Measurements from ENCODE around the gene CAMTA1.

The CAMTA1 gene

DNA sequence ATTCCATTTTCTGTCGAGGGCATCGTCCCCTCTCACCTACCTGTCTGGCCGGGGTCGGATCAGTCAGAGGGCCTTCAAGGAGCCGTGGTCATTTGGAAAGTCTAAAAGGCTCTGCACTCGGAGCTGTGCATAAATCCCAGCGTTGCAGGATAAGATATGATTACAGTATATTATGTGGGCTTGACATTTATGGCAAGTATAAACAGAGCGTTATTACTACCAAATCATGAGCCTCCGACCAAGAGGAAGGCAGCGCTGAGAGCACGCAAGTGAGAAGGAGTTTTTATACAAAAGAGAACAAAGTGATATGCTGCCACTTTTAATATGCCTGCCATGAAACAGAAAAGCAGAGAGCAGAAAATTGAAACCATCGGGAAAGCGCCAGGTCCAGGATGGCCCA lies 566.4 kb downstream of the CAMTA1 start:
- no peak for DNase-seq (ENCODE audit: low read depth in 3 of 3, low spot score in 1 of 3)

DNA sequence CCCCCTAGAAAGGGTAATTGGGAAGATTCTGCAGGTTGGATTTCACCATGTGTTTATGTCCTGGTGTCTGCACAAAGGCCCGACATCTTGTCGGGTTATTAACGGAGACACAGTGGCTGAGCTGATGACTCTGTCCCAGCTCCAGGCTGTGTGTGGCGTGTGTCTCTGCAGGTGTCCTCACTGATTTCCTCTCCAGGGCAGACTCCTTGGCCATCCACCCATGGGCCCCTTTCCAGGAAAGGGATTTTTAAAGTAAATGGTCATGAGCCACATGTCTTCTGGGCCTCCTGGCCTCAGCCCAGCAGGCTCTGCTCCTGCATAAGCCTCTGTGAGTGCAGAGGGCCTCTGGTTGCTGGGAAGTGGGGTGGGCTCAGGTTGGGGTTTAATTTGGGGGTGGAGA lies 567.1 kb downstream of the CAMTA1 start:
- DNase-seq (ENCODE audit: low read depth in 3 of 3, low spot score in 1 of 3): no peak

DNA sequence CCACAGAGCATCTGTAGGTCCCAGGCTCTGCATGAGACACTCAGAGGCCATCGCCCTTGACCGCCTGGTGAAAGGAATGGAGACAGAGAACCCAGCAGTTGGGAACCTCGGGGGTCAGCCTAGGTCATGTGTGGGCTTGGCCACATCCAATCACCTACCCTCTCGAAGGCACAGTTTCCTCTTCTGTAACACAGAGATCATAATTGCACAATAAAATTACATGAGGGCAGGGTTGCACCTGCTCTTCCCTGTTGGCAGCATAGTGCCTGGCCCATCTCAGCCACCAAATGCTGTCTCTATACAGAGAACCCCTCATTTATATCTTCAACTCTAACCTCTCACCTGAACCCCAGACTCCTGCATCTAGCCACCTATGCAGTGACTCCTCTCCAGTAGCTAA lies 567.7 kb downstream of the CAMTA1 start:
- no peak for DNase-seq (ENCODE audit: low read depth in 3 of 3, low spot score in 1 of 3)

DNA sequence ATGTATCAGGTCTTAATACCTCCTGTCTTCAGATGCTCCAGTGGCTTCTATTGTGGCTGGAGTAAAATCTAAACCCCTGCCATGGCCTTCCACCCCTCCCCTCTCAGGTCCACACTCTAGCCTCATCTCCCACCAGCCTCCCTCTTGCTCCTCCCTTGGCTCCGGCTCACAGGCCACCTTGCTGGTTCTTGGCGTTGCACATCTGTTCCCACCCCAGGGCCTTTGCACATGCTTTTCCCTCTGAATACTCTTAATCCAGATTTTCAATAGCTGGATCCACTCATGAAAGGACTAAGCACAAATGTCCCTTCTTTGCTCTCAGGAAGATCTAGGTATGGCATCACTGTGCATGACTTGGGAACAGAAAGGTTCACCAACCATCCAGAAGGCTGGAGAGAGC lies 570.4 kb downstream of the CAMTA1 start:
- DNase-seq (ENCODE audit: low read depth in 3 of 3, low spot score in 1 of 3): no peak

DNA sequence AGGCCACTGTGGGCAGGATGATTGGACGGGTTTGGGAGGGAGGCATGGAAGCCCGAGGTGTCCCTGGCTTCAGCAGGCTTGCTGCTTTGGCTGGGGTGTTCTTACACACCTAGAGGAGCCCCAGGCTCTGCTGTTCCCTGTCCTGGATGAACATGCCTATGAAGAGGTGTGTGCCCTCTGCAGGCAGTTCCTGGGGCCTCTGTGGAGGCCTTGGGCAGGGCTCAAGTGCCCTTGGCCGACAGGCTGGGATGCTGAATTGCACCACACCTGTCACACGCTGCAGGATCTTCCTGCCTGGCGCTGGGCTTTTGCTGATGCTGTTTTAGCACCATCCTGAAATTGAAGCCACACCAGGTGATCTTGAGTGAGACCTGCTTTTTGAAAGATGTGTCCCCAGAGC lies 570.8 kb downstream of the CAMTA1 start:
- DNase-seq (ENCODE audit: low read depth in 3 of 3, low spot score in 1 of 3): no peak

DNA sequence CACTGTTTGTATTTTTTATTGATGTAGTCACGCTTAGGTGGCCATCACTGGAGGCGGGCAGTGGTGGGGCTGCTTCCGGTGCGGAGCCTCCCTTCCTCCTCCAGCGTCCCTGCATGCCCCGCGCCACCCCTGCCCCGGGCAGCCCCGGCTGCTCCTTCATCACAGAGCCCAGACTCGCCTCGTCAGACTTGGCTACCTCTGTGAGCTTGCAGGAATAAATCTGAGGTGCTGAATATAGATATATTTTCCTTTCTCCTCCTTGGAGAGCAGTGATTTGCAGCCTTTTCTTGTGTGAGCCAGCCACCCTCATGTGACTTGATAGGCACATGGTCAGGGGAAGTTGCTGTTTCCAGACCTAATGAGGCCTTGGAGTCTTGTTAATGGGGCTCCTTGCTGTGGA lies 573.2 kb downstream of the CAMTA1 start:
- no peak for DNase-seq (ENCODE audit: low read depth in 3 of 3, low spot score in 1 of 3)

DNA sequence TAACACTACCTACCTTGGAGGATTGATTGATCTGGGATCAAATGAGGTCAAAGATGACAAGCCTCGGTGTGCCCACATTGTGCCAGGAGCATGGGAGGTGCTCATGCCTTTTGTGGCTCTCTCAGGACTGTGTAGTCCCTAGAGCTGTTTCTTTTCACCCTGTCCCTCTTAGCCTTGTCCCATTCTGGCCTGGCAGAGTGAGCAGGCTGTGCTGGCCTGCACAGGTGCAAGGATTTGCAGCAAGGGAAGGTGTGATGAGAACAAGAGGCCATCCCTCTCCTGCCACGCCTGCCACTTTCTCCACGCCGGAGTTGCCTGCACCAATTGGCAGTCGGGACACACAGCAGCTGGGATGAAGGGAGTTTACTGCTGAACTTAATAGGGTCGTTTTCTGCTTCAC lies 575.3 kb downstream of the CAMTA1 start:
- no peak for DNase-seq (ENCODE audit: low read depth in 3 of 3, low spot score in 1 of 3)

DNA sequence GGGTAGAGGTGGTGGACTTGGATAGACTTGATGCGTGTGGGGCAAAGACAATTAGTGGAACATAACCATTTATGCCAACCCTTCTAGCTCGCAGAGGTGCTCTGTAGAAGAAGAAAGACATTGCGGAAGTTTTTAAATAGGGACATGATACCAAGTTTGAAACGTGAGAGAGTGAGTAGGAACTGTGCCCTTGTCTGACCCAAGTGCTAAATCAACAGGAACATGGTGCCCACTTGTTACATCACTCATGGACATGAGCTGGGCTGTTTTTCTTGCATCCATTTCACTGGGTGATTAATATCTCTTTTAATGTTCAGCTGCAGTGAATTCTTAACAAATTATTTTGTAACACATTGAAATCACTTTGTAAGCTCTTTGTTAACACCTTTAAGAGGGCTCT lies 577.7 kb downstream of the CAMTA1 start:
- no peak for DNase-seq (ENCODE audit: low read depth in 3 of 3, low spot score in 1 of 3)

DNA sequence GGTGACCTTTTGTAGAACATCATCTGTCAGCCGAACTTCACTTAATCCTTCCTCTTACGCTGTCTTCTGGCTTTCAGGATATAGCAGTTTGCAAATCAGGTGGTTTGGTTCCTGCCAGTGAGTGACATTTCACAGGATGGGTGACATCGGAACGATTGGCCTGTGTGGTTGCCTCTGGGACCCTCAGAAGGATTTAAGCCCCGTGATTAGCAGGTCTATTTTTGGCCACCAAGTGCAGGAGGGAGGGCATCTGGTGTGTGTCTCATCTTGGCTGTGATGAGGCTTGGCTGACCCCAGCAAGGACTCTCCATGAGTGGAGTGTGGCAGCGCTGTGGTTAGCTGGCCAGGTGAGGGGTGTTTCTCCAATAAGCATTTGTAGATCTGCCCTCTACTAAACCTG lies 578.2 kb downstream of the CAMTA1 start:
- DNase-seq (ENCODE audit: low read depth in 3 of 3, low spot score in 1 of 3): no peak

DNA sequence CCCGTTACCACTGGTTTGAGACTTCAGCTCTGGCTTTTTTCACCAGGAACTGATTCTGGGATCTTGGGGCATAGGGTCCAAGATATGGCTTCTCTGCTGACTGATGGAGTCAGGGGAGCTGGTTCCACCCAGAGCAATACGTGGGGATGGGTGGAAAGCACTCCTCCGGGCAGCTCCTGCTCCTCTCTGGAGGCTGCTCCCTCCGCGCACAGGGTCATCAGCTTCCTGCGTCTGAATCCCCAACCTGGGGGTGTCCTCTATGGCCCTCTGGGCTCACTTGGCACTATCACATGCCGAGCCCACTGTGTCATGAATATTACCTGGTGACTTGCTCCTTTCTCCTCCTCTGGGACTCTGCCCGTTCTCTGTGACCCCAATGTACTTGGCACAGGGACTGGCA lies 580.5 kb downstream of the CAMTA1 start:
- DNase-seq (ENCODE audit: low read depth in 3 of 3, low spot score in 1 of 3): no peak

DNA sequence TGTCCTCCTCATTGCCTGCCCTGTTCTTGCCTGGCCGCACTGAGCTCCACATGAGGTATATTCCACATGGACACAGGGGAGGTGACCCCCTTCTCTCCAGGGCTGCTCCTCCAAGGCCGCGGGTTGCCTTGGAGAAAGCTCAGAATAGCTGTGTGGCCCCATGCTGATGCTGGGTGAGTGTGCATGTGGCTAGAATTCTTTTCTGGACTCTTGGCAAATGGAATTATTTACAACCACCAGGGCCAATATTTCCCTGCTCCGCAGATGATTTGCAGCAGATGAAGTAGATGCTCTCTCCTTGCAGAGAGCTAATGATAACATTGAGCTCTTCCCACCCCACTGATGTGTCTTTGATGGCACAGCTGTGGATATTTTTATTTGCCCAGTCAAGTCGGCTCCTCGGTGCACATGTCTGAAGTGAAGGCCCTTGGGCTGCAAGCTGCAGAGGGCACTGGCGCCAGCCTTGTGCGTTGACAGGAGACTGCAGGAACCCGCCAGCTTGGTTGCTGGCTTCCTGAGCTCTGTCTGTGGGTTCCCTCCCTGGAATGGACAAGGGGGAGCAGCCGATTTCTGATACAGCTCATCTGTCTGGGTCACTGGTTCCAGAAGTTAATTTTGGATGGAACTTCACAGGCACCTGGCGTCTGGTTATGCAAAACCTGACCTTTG lies 581.2 kb downstream of the CAMTA1 start:
- DNase-seq (ENCODE audit: low read depth in 3 of 3, low spot score in 1 of 3): no peak

DNA sequence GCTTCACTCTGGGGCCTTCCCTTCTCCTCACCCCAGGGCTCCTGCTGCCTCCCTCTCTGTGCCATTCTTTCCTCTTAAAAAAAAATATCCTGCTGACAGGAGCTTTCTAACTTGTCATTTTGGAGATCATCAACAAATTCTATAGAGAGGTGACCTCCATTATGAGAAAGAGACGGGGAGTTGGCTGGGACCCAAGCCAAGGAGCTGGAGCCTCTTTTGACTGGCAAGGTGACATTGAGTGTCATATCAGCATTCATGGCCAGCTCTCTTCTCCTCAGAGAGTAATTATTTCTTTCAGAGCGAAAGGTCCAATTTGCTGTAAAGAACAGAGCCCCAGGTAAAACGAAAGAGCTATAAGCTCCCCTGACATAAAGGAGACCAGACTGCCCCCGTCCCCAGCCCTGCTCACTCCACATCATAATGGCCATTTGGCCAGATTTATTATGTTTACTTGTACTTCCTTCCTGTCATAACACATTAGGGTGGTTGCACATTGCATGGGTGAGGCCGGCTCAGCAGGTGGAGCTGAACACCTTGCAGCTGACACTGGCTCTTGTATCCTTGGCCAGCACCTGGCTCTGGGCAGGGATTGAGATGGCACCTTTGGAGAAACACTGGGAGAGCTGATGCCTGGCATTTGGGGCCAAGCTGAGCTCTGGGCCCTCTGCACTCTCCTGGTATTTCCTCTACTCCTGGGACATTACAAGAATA lies 581.9 kb downstream of the CAMTA1 start:
- DNase-seq (ENCODE audit: low read depth in 3 of 3, low spot score in 1 of 3): no peak

DNA sequence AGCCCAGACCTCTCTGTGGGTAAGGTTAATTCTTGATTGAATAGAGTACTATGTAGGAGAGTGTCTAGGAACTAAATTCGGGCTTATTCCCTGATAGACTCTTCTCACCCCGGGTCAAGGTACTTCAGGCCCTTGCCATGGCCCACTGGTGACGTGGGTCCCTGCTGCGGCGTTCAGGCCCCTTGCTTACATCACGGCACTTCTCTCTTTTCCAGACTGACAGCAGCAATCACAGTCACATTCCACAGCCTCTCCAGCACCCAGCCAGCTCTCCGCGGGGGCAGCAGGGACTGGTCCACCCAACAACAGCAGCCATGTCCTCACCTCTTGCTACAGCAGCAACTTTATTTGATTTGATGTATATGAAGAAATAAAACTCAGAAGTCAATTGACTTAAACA lies 584.6 kb downstream of the CAMTA1 start:
- no peak for DNase-seq (ENCODE audit: low read depth in 3 of 3, low spot score in 1 of 3)

DNA sequence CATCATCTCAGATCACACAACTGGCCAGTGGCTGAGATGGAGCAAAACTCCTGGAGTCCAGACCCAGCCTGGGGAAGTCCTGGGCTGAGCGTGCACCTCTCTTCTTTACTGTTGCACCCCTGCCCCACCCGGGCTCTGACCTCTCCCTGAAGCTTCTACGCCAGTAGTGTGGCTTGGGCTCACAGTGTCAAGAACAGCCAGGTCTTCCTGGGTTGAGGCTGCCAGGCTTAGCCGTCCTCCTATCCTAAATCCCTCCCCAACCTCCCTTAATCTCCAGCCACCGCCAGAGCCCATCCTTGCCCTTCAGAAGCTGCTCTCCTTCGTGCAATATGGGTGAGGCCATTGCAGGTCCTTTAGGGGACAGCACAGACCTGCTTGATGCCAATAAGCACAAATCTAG lies 586.7 kb downstream of the CAMTA1 start:
- DNase-seq (ENCODE audit: low read depth in 3 of 3, low spot score in 1 of 3): no peak

DNA sequence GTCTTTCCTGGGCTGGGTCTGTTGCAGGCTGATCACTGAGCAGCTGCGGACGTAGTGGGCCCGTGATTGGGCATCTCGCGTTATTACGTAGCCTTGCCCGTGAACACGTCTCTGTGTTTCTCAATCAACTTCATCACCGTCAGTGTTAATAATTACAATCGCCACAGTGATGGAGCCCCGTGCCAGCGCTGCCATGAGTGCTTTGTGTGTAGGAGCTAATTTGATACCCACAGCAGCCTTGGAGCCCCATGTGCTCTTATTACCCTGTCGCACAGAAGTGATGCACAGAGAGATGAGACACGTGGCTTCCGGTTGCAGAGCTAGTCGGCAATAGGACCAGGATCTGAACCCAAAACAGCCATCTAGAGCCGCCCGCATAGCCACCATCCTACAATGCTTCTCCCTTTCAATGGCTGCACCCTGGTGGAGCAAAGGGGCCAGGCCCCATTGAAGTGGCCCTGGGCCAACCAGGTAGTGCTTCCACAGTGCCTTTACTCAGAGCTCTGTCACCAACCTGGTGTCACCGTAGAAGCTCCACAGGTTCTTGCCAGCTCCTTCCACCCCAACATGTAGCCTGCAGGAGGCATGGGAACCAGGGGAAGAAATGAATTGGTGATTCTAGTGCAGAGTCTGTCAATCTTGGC lies 587.3 kb downstream of the CAMTA1 start:
- DNase-seq (ENCODE audit: low read depth in 3 of 3, low spot score in 1 of 3): no peak

DNA sequence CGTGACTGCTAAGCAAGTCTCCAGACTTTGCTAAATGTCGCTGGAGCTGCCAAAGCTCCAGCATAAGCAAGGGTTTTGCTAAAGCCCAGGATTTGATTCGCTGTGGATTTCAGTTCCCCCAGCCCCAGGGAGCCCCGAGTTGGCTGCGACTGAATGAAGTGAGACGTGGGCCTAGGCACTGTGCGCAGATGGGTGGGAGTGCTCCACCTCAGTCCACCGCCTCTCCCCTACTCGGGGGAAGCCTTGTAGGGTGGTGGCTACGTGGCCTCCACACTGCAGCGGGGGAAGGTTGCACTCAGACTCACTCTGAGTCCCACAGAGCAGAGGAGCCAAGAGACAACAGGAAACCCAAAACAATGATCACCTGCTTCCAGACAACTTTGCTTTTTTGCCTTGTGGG lies 588.0 kb downstream of the CAMTA1 start:
- no peak for DNase-seq (ENCODE audit: low read depth in 3 of 3, low spot score in 1 of 3)

DNA sequence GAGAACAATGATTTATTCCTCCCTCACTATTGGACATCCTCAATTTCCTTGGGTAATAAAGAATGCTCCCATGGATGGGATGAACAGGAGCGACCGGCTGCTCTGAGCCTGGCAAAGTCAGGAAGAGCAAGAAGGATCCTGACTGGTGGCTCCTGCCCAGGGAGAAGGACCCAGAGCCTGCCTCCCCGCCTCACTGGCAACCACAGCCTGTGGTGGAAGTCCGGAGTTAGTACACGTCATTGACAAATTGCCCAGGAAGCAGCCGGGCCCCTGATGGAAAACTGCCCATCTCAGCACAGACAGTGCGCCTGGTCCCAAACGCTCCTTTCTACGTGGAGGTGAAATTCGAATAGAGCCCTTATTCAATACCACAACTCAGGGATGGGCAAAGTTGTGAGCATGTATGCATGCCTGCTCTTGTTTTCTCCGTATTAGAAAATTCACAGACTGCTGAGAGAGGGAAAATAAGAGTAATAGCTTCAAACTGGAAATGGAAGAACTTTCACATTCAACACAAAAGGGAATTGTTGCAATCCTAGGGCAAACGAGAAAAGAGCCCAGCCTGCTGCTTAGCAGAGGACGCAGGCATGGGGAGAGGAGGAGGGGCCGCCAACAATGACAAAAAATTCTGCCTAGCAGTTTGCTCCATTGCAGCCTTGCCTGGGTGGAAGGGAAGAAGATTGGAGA lies 588.8 kb downstream of the CAMTA1 start:
- DNase-seq (ENCODE audit: low read depth in 3 of 3, low spot score in 1 of 3): no peak

DNA sequence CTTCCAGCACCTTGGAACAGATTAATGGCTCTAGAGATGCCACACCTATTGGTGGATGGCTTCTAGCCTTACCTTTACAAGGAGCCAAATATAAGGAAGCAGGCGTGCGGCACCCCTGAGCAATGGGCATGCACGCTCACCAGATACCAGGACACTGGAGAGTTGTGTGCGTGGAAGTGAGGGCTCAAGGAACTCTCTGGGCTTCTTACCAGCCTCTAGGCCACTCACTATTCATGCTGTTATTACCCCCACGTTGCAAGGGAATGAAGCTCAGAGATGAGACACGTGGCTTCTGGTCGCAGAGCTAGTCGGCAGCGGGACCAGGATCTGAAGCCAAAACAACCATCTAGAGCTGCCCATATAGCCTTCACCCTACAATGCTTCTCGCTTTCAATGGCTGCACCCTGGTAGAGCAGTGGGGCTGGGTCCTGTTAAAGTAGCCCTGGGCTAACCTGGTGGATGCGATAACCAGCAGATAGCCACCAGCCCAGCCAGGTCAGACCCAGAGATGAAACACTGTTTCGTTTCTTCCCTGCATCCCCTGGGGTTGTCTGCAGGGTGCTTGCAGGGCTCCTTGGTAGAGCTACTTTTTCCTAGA lies 589.4 kb downstream of the CAMTA1 start:
- no peak for DNase-seq (ENCODE audit: low read depth in 3 of 3, low spot score in 1 of 3)

DNA sequence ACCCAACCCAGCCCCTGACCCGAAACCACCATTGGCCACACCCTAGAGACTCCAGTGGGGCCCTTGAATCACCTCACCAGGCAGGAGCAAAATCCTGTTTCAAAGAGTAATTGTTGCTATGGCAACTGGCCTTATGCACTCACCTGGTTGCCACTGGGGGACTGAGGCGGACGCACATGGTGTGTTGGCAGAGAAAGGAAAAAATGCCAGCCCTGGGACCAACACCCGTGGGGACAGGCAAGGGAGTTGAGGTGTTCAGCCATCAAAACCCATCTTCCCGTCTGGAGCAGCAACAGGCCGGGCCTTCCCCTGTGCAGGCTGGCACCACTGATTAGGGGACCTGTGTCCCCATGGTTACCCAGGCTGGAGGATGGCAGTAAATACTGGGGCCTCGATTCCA lies 590.1 kb downstream of the CAMTA1 start:
- no peak for DNase-seq (ENCODE audit: low read depth in 3 of 3, low spot score in 1 of 3)

DNA sequence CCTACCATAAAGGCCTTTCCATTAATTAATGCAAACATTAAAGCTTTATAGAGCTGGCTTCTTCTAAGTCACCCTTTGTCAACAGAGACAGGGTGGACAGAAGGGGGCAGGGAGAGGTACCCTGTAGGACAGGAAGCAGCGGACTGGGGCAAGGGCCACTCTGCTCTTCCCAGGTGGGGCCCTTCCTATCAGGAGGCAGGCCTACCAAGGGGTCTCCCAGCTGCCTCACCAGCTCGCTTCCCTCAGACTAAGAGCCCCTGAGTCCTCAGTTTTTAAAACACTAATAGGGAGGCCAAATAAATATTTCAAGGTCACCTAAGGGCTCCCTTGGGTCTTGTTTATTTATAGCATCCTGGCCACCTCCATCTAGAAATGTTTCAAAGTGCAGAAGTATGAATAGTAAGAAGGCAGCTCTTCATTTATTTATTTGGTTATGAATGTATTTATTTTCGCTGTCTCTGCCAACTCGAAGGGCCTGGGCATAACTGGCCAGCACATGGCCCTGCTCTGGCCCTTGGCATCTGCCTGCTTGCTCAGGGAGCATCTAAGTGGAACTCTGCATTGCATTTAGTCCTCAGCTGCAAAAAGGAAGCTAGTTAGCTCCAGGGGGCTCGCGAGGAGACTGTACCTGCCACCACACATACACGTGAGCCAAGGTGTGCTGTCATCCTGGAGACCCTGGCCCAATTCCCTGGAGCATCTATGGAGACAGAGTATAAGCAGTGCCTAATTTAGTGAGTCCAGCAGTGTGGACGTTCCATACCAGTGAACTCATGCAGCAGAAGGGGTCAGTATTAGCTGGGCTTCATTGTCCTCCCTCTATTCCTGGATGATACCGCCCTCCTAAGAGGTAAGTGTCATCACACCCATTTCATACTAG lies 590.8 kb downstream of the CAMTA1 start:
- DNase-seq (ENCODE audit: low read depth in 3 of 3, low spot score in 1 of 3): no peak

DNA sequence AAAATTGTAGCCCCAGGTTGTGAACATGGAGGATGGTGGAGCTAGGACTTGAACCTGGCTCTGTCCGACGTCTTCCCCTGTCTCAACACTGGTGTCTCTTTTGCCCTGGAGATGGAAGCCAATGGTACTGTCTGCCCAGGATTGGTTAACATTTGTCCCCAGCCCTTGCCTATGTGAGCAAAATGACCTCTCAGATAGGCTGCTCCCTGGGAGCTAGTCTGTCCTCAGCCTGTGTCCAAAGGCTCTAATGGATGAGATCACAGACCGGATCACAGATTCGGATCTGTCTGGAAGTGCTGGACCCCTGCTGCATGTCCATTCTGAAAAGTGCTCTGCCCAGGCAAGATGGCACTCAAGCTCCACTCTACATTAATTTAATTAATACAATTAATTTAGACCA lies 591.4 kb downstream of the CAMTA1 start:
- DNase-seq (ENCODE audit: low read depth in 3 of 3, low spot score in 1 of 3): no peak

Measured in stimulated activated CD4-positive, alpha-beta T cell treated with anti-CD3 and anti-CD28 coated beads, TNF-alpha, amount 100 ng/mL, for 1 hour (primary cell).